Mammary epithelial cell (primary cell): Measurements from ENCODE around the gene SSBP4.

Experiments used
- CTCF ChIP-seq, 2 donors: IDR thresholded peaks in 1 of 2; conservative IDR thresholded peaks in 1 of 2; 2 replicates each; pipeline ENCODE4 v1.5.1; 2011 to 2012; ENCODE audit warnings: inconsistent platforms in 2 of 2, low read length in 2 of 2, mild to moderate bottlenecking in 2 of 2, control low read depth in 1 of 2, low read depth in 1 of 2; ENCODE audit not compliant: insufficient read depth in 1 of 2; ENCODE audit errors: extremely low read depth in 1 of 2
- EZH2 ChIP-seq: IDR thresholded peaks from 2 replicates; pipeline ENCODE4 v1.6.1; 2012; ENCODE audit warnings: low read length, inconsistent platforms, borderline replicate concordance

- TF ChIP-seq CTCF (conservative IDR thresholded peaks at IDR 0.05 in 1 of 2, IDR thresholded peaks at IDR 0.05 in 1 of 2; ENCODE audit: extremely low read depth in 1 of 2, insufficient read depth in 1 of 2, low read depth in 1 of 2, low read length in 2 of 2) (no peak), EZH2 (no peak)
Measured at GRCh38 chr19:18406749-18407148, 12.4 kb upstream of the SSBP4 start.
